ENCODE data around the gene KCND2.

GRCh38 chr7:120553491-120553890, 280.5 kb downstream of the KCND2 start:
- TF ChIP-seq POLR2A (IDR thresholded peaks at IDR 0.05; ENCODE audit: low read length) (no peak), GATA1 (IDR thresholded peaks at IDR 0.05; ENCODE audit: low read depth, low read length) (no peak)

Data from erythroblast (primary cell).